HepG2 (cell line): Measurements from ENCODE around the gene SHE. TPM values are rescaled to one million over a fixed set of nuclear protein-coding genes. Genes with fewer than 3 reads are reported as not detected.

Experiments used
- ATAD3A ChIP-seq: sonication (generic); formaldehyde crosslinking; IDR thresholded peaks from 2 replicates; pipeline ENCODE4 v1.4.0; 2020; ENCODE audit warnings: missing genetic modification reagents
- EP300 ChIP-seq, 3 experiments: sonication (generic) in 1 of 3; formaldehyde crosslinking in 1 of 3; IDR thresholded peaks; 2 replicates each; pipeline versions ENCODE4 v1.5.1 to v1.6.1; 2011 to 2020; ENCODE audit warnings: low read depth in 2 of 3, low read length in 2 of 3, borderline replicate concordance in 1 of 3, improper control_type of control experiment in 1 of 3, mild to moderate bottlenecking in 1 of 3, missing genetic modification reagents in 1 of 3, moderate library complexity in 1 of 3
- GPN1 ChIP-seq: sonication (generic); formaldehyde crosslinking; IDR thresholded peaks from 2 replicates; pipeline ENCODE4 v1.5.1; 2020; ENCODE audit warnings: missing genetic modification reagents, borderline replicate concordance
- JDP2 ChIP-seq: sonication (generic); formaldehyde crosslinking; IDR thresholded peaks from 2 replicates; pipeline ENCODE4 v1.8.1; 2022; ENCODE audit warnings: missing genetic modification reagents, borderline replicate concordance
- KAT2B ChIP-seq: fragments of 150-350 bp; IDR thresholded peaks from 2 replicates; pipeline ENCODE4 v1.6.1; 2014; ENCODE audit warnings: low read depth, low read length, borderline replicate concordance
- KDM4B ChIP-seq: sonication (generic); formaldehyde crosslinking; IDR thresholded peaks from 2 replicates; pipeline ENCODE4 v1.4.0; 2020; ENCODE audit warnings: missing genetic modification reagents
- NBN ChIP-seq: fragments of 450-650 bp; conservative IDR thresholded peaks from 2 replicates; pipeline ENCODE4 v1.6.1; 2017
- NFIC ChIP-seq: IDR thresholded peaks from 2 replicates; pipeline ENCODE4 v1.6.1; 2012; ENCODE audit warnings: mild to moderate bottlenecking, low read length, inconsistent platforms
- PAWR ChIP-seq: sonication (generic); formaldehyde crosslinking; IDR thresholded peaks from 2 replicates; pipeline ENCODE4 v1.4.0; 2020; ENCODE audit warnings: missing genetic modification reagents, mild to moderate bottlenecking, borderline replicate concordance
- PITX1 ChIP-seq: sonication (generic); formaldehyde crosslinking; IDR thresholded peaks from 2 replicates; pipeline ENCODE4 v1.5.1; 2020; ENCODE audit warnings: mild to moderate bottlenecking, missing genetic modification reagents
- RARG ChIP-seq: sonication (generic); formaldehyde crosslinking; IDR thresholded peaks from 2 replicates; pipeline ENCODE4 v1.4.0; 2020; ENCODE audit warnings: low read depth, mild to moderate bottlenecking, missing genetic modification reagents
- THAP11 ChIP-seq: IDR thresholded peaks from 2 replicates; pipeline ENCODE4 v1.6.1; 2016; ENCODE audit warnings: missing biosample characterization, missing genetic modification reagents
- U2AF1 ChIP-seq: fragments of 200-400 bp; formaldehyde crosslinking; optimal IDR thresholded peaks from 2 replicates; pipeline ENCODE3; 2017; ENCODE audit warnings: mild to moderate bottlenecking, low read depth, low read length
- ZFAT ChIP-seq: sonication (generic); formaldehyde crosslinking; conservative IDR thresholded peaks from 2 replicates; pipeline ENCODE4 v1.8.1; 2023; ENCODE audit warnings: missing genetic modification reagents, inconsistent platforms
- ZNF282 ChIP-seq: fragments of 450-650 bp; IDR thresholded peaks from 2 replicates; pipeline ENCODE4 v1.6.1; 2018; ENCODE audit not compliant: partially characterized antibody
- ZNF563 ChIP-seq: sonication (generic); formaldehyde crosslinking; IDR thresholded peaks from 2 replicates; pipeline ENCODE4 v1.8.0; 2022; ENCODE audit warnings: mild to moderate bottlenecking, moderate library complexity, missing genetic modification reagents
- ZNF83 ChIP-seq: sonication (generic); formaldehyde crosslinking; IDR thresholded peaks from 2 replicates; pipeline ENCODE4 v1.4.0; 2020; ENCODE audit warnings: missing genetic modification reagents, mild to moderate bottlenecking, borderline replicate concordance
- ZSCAN21 ChIP-seq: sonication (generic); formaldehyde crosslinking; IDR thresholded peaks from 2 replicates; pipeline ENCODE4 v1.8.0; 2022; ENCODE audit warnings: mild to moderate bottlenecking, missing genetic modification reagents, moderate library complexity, borderline replicate concordance
- polyA plus RNA-seq, 8 experiments: library from polyadenylated mRNA; depleted of rRNA in 3 of 8; stranded (reverse) in 7 of 8; unstranded in 1 of 8; fragments of >200 nt; fragmentation: Illumina TruSeq in 4 of 8; extraction: Trizol in 4 of 8; gene quantifications; 2 replicates each; pipeline versions ENCODE4 v1.2.1 to v1.2.3, GENCODE V29; 2011 to 2016; ENCODE audit warnings: low read depth in 4 of 8, missing spikeins in 1 of 8, mixed read lengths in 1 of 8; ENCODE audit not compliant: insufficient read depth in 1 of 8
- total RNA-seq, 5 experiments: library from RNA; depleted of rRNA; stranded (reverse); fragments of >200 nt; fragmentation: Illumina TruSeq; extraction: Trizol; gene quantifications; 2 replicates each; pipeline ENCODE4 v1.2.3, GENCODE V29; 2016; ENCODE audit warnings: low read depth in 1 of 5
- TF ChIP-seq, protein P1 (sequence below): sonication (generic); formaldehyde crosslinking; IDR thresholded peaks from 2 replicates; pipeline ENCODE4 v1.4.0; 2020; ENCODE audit warnings: missing genetic modification reagents, borderline replicate concordance
- TF ChIP-seq, protein P2 (sequence below): sonication (generic); formaldehyde crosslinking; IDR thresholded peaks from 2 replicates; pipeline ENCODE4 v1.5.1; 2020; ENCODE audit warnings: mild to moderate bottlenecking, moderate library complexity, missing genetic modification reagents
- TF ChIP-seq, protein P3 (sequence below), 2 experiments: sonication (generic) in 1 of 2; formaldehyde crosslinking in 1 of 2; IDR thresholded peaks; 2 replicates each; pipeline versions ENCODE4 v1.4.0 to v1.6.1; 2018 to 2020; ENCODE audit warnings: missing genetic modification reagents in 2 of 2, borderline replicate concordance in 1 of 2, low read depth in 1 of 2, mild to moderate bottlenecking in 1 of 2, missing biosample characterization in 1 of 2

The SHE gene
- total and polyA plus RNA-seq, 2 of the 13 experiments (the other 11 are each of a cell fraction or from before 2014, with no cell fraction given) = not detected

DNA sequence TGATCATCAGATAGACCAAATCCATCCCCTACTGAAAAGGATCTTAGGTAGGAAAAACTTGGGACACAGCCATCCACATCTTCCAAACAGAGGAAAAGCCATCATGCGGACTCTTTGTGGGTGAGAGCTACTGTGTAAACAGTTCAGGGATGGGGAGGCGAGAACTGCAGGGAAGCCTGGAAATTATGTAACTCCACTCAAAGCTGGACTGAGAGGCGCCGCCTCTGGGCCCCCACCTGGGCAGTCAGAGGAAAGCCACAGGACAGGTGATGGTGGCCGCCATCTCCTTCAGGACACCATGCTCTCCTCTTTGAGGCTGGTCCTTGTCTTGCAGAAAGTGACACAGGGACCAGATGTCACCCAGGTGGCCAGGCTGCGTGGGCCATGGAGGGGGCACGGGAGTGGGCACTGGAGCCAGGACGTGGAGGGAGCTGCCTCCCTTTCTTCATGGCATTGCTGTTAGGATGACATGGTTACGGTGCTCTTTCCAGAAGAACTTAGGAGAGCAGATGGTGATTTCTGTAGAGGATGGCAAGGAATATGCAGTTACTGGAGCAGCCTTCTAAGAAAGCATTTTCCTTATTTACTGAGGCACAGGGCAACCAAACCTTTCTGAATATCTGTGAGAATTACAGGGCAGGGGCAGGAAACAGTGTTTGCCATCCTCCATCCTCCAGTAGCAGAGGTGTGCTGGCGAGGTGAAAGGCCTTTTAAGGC, 32.2 kb downstream of the SHE start (continued):
- TF ChIP-seq ZNF563 (CRISPR knock-in tag) = no peak
- TF ChIP-seq NBN = no peak
- no peak for TF ChIP-seq RARG (CRISPR knock-in tag)
- TF ChIP-seq ZFAT = no peak
- no peak for TF ChIP-seq U2AF1
- TF ChIP-seq, protein P1, sequence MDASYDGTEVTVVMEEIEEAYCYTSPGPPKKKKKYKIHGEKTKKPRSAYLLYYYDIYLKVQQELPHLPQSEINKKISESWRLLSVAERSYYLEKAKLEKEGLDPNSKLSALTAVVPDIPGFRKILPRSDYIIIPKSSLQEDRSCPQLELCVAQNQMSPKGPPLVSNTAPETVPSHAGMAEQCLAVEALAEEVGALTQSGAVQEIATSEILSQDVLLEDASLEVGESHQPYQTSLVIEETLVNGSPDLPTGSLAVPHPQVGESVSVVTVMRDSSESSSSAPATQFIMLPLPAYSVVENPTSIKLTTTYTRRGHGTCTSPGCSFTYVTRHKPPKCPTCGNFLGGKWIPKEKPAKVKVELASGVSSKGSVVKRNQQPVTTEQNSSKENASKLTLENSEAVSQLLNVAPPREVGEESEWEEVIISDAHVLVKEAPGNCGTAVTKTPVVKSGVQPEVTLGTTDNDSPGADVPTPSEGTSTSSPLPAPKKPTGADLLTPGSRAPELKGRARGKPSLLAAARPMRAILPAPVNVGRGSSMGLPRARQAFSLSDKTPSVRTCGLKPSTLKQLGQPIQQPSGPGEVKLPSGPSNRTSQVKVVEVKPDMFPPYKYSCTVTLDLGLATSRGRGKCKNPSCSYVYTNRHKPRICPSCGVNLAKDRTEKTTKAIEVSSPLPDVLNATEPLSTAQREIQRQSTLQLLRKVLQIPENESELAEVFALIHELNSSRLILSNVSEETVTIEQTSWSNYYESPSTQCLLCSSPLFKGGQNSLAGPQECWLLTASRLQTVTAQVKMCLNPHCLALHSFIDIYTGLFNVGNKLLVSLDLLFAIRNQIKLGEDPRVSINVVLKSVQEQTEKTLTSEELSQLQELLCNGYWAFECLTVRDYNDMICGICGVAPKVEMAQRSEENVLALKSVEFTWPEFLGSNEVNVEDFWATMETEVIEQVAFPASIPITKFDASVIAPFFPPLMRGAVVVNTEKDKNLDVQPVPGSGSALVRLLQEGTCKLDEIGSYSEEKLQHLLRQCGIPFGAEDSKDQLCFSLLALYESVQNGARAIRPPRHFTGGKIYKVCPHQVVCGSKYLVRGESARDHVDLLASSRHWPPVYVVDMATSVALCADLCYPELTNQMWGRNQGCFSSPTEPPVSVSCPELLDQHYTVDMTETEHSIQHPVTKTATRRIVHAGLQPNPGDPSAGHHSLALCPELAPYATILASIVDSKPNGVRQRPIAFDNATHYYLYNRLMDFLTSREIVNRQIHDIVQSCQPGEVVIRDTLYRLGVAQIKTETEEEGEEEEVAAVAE (CRISPR knock-in tag) = no peak
- TF ChIP-seq PITX1 (CRISPR knock-in tag) = no peak
- TF ChIP-seq NFIC = no peak
- TF ChIP-seq ATAD3A = no peak
- TF ChIP-seq, protein P2, sequence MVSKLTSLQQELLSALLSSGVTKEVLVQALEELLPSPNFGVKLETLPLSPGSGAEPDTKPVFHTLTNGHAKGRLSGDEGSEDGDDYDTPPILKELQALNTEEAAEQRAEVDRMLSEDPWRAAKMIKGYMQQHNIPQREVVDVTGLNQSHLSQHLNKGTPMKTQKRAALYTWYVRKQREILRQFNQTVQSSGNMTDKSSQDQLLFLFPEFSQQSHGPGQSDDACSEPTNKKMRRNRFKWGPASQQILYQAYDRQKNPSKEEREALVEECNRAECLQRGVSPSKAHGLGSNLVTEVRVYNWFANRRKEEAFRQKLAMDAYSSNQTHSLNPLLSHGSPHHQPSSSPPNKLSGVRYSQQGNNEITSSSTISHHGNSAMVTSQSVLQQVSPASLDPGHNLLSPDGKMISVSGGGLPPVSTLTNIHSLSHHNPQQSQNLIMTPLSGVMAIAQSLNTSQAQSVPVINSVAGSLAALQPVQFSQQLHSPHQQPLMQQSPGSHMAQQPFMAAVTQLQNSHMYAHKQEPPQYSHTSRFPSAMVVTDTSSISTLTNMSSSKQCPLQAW (CRISPR knock-in tag) = 0 out of 2 replicates have a peak, but pooled peaks have one; percentile 55
- no peak for TF ChIP-seq JDP2 (CRISPR knock-in tag)
- no peak for TF ChIP-seq PAWR
- no peak for TF ChIP-seq KAT2B
- TF ChIP-seq THAP11 (CRISPR knock-in tag) = no peak
- TF ChIP-seq ZNF282 = no peak
- no peak for TF ChIP-seq ZNF83 (CRISPR knock-in tag)
- TF ChIP-seq EP300 (IDR thresholded peaks at IDR 0.05; ENCODE audit: low read depth in 2 of 2, low read length in 2 of 2) = no peak; a peak in 1 of 4 replicates
- TF ChIP-seq EP300 (CRISPR knock-in tag; IDR thresholded peaks at IDR 0.05; ENCODE audit: borderline replicate concordance) = no peak
- no peak for TF ChIP-seq GPN1 (CRISPR knock-in tag)
- TF ChIP-seq KDM4B = no peak
- TF ChIP-seq, protein P3, sequence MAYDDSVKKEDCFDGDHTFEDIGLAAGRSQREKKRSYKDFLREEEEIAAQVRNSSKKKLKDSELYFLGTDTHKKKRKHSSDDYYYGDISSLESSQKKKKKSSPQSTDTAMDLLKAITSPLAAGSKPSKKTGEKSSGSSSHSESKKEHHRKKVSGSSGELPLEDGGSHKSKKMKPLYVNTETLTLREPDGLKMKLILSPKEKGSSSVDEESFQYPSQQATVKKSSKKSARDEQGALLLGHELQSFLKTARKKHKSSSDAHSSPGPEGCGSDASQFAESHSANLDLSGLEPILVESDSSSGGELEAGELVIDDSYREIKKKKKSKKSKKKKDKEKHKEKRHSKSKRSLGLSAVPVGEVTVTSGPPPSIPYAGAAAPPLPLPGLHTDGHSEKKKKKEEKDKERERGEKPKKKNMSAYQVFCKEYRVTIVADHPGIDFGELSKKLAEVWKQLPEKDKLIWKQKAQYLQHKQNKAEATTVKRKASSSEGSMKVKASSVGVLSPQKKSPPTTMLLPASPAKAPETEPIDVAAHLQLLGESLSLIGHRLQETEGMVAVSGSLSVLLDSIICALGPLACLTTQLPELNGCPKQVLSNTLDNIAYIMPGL (CRISPR knock-in tag; IDR thresholded peaks at IDR 0.05; ENCODE audit: borderline replicate concordance in 1 of 2, low read depth in 1 of 2) = 0 out of 4 replicates have a peak, but pooled peaks of 1 of the 2 experiments have one; percentile 25
- TF ChIP-seq ZSCAN21 = no peak
